Transverse colon (tissue), 4 donors: ENCODE measurements around the gene TRAFD1. TPM values are rescaled to one million over a fixed set of nuclear protein-coding genes. Genes with fewer than 3 reads are reported as not detected.

ENCODE experiments used
- DNase-seq: peaks from one replicate; pipeline ENCODE4 v3.0.0-alpha.2; 2019
- H3K27ac ChIP-seq, 4 donors: fragments of 200-600 bp; sonication (generic); 2 replicates each; pipeline ENCODE4 v1.5.1; 2016 to 2018; ENCODE audit warnings: inconsistent platforms in 4 of 4
- H3K27me3 ChIP-seq: fragments of 200-600 bp; sonication (generic); 2 replicates; pipeline ENCODE4 v1.5.1; 2017; ENCODE audit warnings: inconsistent platforms
- H3K36me3 ChIP-seq, 4 donors: fragments of 200-600 bp; sonication (generic); 2 replicates each; pipeline ENCODE4 v1.5.1; 2017 to 2019; ENCODE audit warnings: inconsistent platforms in 4 of 4
- H3K4me1 ChIP-seq, 4 donors: fragments of 200-600 bp; sonication (generic); 2 replicates each; pipeline ENCODE4 v1.5.1; 2017 to 2020; ENCODE audit warnings: inconsistent platforms in 4 of 4
- H3K4me3 ChIP-seq, 4 donors: fragments of 200-600 bp; sonication (generic); 1 replicate in 1 of 4; 2 replicates in 3 of 4; pipeline versions ENCODE4 v1.5.1 to v1.6.1; 2017 to 2019; ENCODE audit warnings: inconsistent platforms in 4 of 4
- H3K9me3 ChIP-seq, 2 donors: fragments of 200-600 bp; sonication (generic); 2 replicates each; pipeline ENCODE4 v1.5.1; 2017 to 2019; ENCODE audit warnings: inconsistent platforms in 2 of 2
- CTCF ChIP-seq, 5 experiments: fragments of 200-600 bp in 3 of 5; fragments of 450-650 bp in 2 of 5; sonication (generic) in 3 of 5; IDR thresholded peaks; 1 replicate in 2 of 5; 2 replicates in 3 of 5; pipeline ENCODE4 v1.5.1; 2016 to 2017; ENCODE audit warnings: antibody characterized with exemption in 5 of 5, inconsistent platforms in 3 of 5, mild to moderate bottlenecking in 2 of 5, moderate library complexity in 1 of 5
- EP300 ChIP-seq: sonication (generic); formaldehyde crosslinking; IDR thresholded peaks from one replicate; pipeline ENCODE4 v1.6.1; 2017; ENCODE audit warnings: antibody characterized with exemption, low read depth
- POLR2A ChIP-seq: fragments of 450-650 bp; IDR thresholded peaks from one replicate; pipeline ENCODE4 v1.6.1; 2016; ENCODE audit warnings: antibody characterized with exemption, mild to moderate bottlenecking, moderate library complexity
- POLR2AphosphoS5 ChIP-seq, 3 donors: sonication (generic); formaldehyde crosslinking; IDR thresholded peaks; one replicate each; pipeline ENCODE4 v1.6.1; 2016; ENCODE audit warnings: antibody characterized with exemption in 3 of 3
- WGBS, 2 donors: methylation state at CpG; one replicate each; pipeline ENCODE4 v1.1.5; 2018; ENCODE audit warnings: low coverage in 1 of 2; 5-methylcytosine and 5-hydroxymethylcytosine counted together
- in situ Hi-C, 4 donors: fragments of 200-750 bp; cut with MboI; loops; one replicate each; pipeline versions ENCODE4 v1.15.0 to v1.15.1; 2017; ENCODE audit warnings: low sequenced_read_pairs in 3 of 4, low pct_ligation_motif_present in 1 of 4, low pct_unique_long_range_greater_than_20kb in 1 of 4
- intact Hi-C: fragments of 100-400 bp; cut with DNase I; formaldehyde crosslinking; loops from one replicate; pipeline ENCODE4 v1.15.1; 2023; ENCODE audit warnings: low total_unique reads
- small RNA-seq, 4 donors: library from RNA; depleted of rRNA; stranded (forward); fragments of <200 nt; gene quantifications; one replicate each; pipeline ENCODE3, GENCODE V24; 2016
- total RNA-seq, 4 donors: library from RNA; depleted of rRNA; stranded (reverse); fragments of >200 nt; gene quantifications; one replicate each; pipeline ENCODE4 v1.1.0, GENCODE V29; 2016

The TRAFD1 gene
- total RNA-seq, 4 donors from 2014 or later = 15.3 to 36.8 (median 31.1) TPM

GRCh38 chr12:112199136-112199535 lies 73.8 kb downstream of the TRAFD1 start:
- no peak for DNase-seq
- Histone ChIP-seq H3K4me1 (no peaks in the 10 kb centered on the region), H3K36me3 (peaks cover 0 to 88% (median 22%) of the 10 kb centered on the region in 4 donors), H3K9me3 (no peaks in the 10 kb centered on the region), H3K27me3 (no peaks in the 10 kb centered on the region), H3K27ac (no peak overlapping the region), H3K4me3 (no peak overlapping the region)
- intact Hi-C loops = no loop called here
- TF ChIP-seq CTCF (IDR thresholded peaks at IDR 0.05) (no peak), POLR2A (no peak), EP300 (no peak), POLR2AphosphoS5 (IDR thresholded peaks at IDR 0.05) (no peak)
- in situ Hi-C loops = no loop called here
- WGBS, 2 donors = 73 to 79% methylated on average over 2 to 4 of the region's 4 CpGs

Small RNA genes within 50 kb of the gene (small RNA-seq; reads per million reads assigned to genes)
- gene RF00019 = 0 reads per million in 4 donors

Other genes with a start within 250 kb of the TRAFD1 start
- 10 to 100 TPM; 17.6 to 35.9 (median 25.2) TPM for gene TMEM116, start 112.4 kb upstream of the TRAFD1 start, total RNA-seq
- gene ERP29, start 112.1 kb upstream of the TRAFD1 start, total RNA-seq = 10 to 100 TPM; 16.5 to 69.8 (median 37.5) TPM
- gene NAA25, start 16.8 kb upstream of the TRAFD1 start, total RNA-seq = 10 to 100 TPM in 3 of 4 donors, 1 to 10 TPM in 1; 6.7 to 63.7 (median 18.4) TPM